Right lobe of liver (tissue), 4 donors: ENCODE data around the gene RPS6KB1.

Experiments used
- CTCF ChIP-seq, 4 donors: fragments of 200-600 bp in 3 of 4; fragments of 450-650 bp in 1 of 4; IDR thresholded peaks; one replicate each; pipeline versions ENCODE4 v1.5.1 to v1.8.0; 2016 to 2022; ENCODE audit warnings: antibody characterized with exemption in 4 of 4, mild to moderate bottlenecking in 2 of 4
- POLR2A ChIP-seq: fragments of 450-650 bp; IDR thresholded peaks from one replicate; pipeline ENCODE4 v1.6.1; 2017; ENCODE audit warnings: antibody characterized with exemption, mild to moderate bottlenecking
- donor health status: DM: no; HTN: no; CAD: no.
- donor health status: DM: no; HTN: no; CAD: no.
- donor health status: DM: no; HTN: yes; CAD: no.

GRCh38 chr17:59892251-59892923 is 534 bp upstream of the RPS6KB1 start:
- TF ChIP-seq CTCF (IDR thresholded peaks at IDR 0.05) (no peak), POLR2A (no peak)
